B cell (primary cell): Measurements from ENCODE around the gene CCDC137. TPM values are rescaled to one million over a fixed set of nuclear protein-coding genes. Genes with fewer than 3 reads are reported as not detected.

Source experiments
- ATAC-seq: fragments of 200-7000 bp; cut with Tn5 transposase; one replicate; pipeline ENCODE4 v1.10.0; 2021; ENCODE audit warnings: low read depth, mild to moderate bottlenecking, moderate number of reproducible peaks, moderate library complexity
- CTCF ChIA-PET: fragments of 350-600 bp; sonication (Branson Sonifier 250); formaldehyde crosslinking; loops from one replicate; lab custom pipeline; 2021; ENCODE audit warnings: antibody characterized with exemption, inconsistent platforms; lab: Charles Lee
- POLR2A ChIA-PET: fragments of 350-600 bp; sonication (Branson Sonifier 250); formaldehyde crosslinking; loops from one replicate; lab custom pipeline; 2021; ENCODE audit warnings: antibody characterized with exemption; lab: Charles Lee
- DNase-seq: peaks from one replicate; pipeline ENCODE4 v3.0.0; 2013
- H2AFZ ChIP-seq: 2 replicates; pipeline ENCODE4 v1.6.1; 2012; ENCODE audit warnings: mild to moderate bottlenecking, low read depth, low read length; ENCODE audit not compliant: insufficient read depth, poor library complexity, severe bottlenecking
- H3K27ac ChIP-seq, 2 donors: 1 replicate in 1 of 2; 2 replicates in 1 of 2; pipeline ENCODE4 v1.5.1; 2012 to 2013; ENCODE audit warnings: low read length in 2 of 2, mild to moderate bottlenecking in 2 of 2, moderate library complexity in 1 of 2
- H3K27me3 ChIP-seq, 4 experiments: fragments of 200-600 bp in 1 of 4; sonication (generic) in 1 of 4; replicated peaks in 1 of 4; 1 replicate in 2 of 4; 2 replicates in 2 of 4; pipeline versions ENCODE4 v1.6.1 to v1.7.0; 2013 to 2016; ENCODE audit warnings: low read length in 3 of 4, mild to moderate bottlenecking in 2 of 4, mixed read lengths in 1 of 4, moderate library complexity in 1 of 4; ENCODE audit not compliant: insufficient read depth in 4 of 4, control insufficient read depth in 3 of 4; ENCODE audit errors: control extremely low read depth in 1 of 4
- H3K36me3 ChIP-seq, 2 experiments: replicated peaks in 1 of 2; 1 replicate in 1 of 2; 2 replicates in 1 of 2; pipeline versions ENCODE4 v1.6.1 to v1.7.1; 2013; ENCODE audit warnings: low read length in 1 of 2; ENCODE audit not compliant: insufficient read depth in 2 of 2, control insufficient read depth in 1 of 2; ENCODE audit errors: control extremely low read depth in 1 of 2, extremely low read depth in 1 of 2
- H3K4me1 ChIP-seq, 2 donors: fragments of 200-600 bp in 1 of 2; sonication (generic) in 1 of 2; 1 replicate in 1 of 2; 2 replicates in 1 of 2; pipeline versions ENCODE4 v1.5.1 to v1.6.1; 2013 to 2017; ENCODE audit warnings: low read length in 2 of 2; ENCODE audit not compliant: control insufficient read depth in 2 of 2, insufficient read depth in 2 of 2
- H3K4me2 ChIP-seq: replicated peaks from 2 replicates; pipeline ENCODE3; 2012; ENCODE audit warnings: mild to moderate bottlenecking, low read depth, low read length; ENCODE audit not compliant: poor library complexity, severe bottlenecking
- H3K4me3 ChIP-seq, 5 experiments: fragments of 200-600 bp in 1 of 5; sonication (generic) in 1 of 5; 1 replicate in 3 of 5; 2 replicates in 2 of 5; pipeline versions ENCODE4 v1.5.1 to v1.7.0; 2011 to 2016; ENCODE audit warnings: low read length in 4 of 5, mild to moderate bottlenecking in 4 of 5, low read depth in 2 of 5, control low read depth in 1 of 5, moderate library complexity in 1 of 5; ENCODE audit not compliant: insufficient read depth in 1 of 5; ENCODE audit errors: control extremely low read depth in 1 of 5, extremely low read depth in 1 of 5
- H3K79me2 ChIP-seq: fragments of 200-600 bp; sonication (generic); one replicate; pipeline ENCODE4 v1.6.0; 2016; ENCODE audit warnings: low read length; ENCODE audit not compliant: control insufficient read depth, insufficient read depth
- H3K9ac ChIP-seq: fragments of 200-600 bp; sonication (generic); 2 replicates; pipeline ENCODE4 v1.6.1; 2017; ENCODE audit warnings: mild to moderate bottlenecking, low read length, moderate library complexity
- H3K9me3 ChIP-seq, 3 donors: one replicate each; pipeline versions ENCODE4 v1.6.1 to v1.7.1; 2013; ENCODE audit warnings: low read length in 2 of 3; ENCODE audit not compliant: control insufficient read depth in 2 of 3, insufficient read depth in 1 of 3; ENCODE audit errors: control extremely low read depth in 1 of 3
- H4K20me1 ChIP-seq: 2 replicates; pipeline ENCODE4 v1.6.0; 2012; ENCODE audit warnings: mild to moderate bottlenecking, low read length; ENCODE audit not compliant: insufficient read depth, control insufficient read depth, poor library complexity, severe bottlenecking
- H3K27ac Mint-ChIP-seq: one replicate; pipeline ENCODE4 v1.8.0; 2021; ENCODE audit warnings: mixed read lengths
- H3K27me3 Mint-ChIP-seq: one replicate; pipeline ENCODE4 v1.8.0; 2021; ENCODE audit warnings: mixed read lengths
- H3K4me1 Mint-ChIP-seq: one replicate; pipeline ENCODE4 v1.8.0; 2021; ENCODE audit warnings: mixed read lengths
- H3K4me3 Mint-ChIP-seq: one replicate; pipeline ENCODE4 v1.8.0; 2021; ENCODE audit warnings: mixed read lengths
- H3K9me3 Mint-ChIP-seq: one replicate; pipeline ENCODE4 v1.8.0; 2022; ENCODE audit warnings: mixed read lengths; ENCODE audit not compliant: insufficient read depth
- EZH2 ChIP-seq: IDR thresholded peaks from 2 replicates; pipeline ENCODE4 v1.6.1; 2012; ENCODE audit warnings: borderline replicate concordance, low read depth, mild to moderate bottlenecking, moderate library complexity, low read length; ENCODE audit not compliant: insufficient read depth, poor library complexity, severe bottlenecking
- WGBS: methylation state at CpG from one replicate; pipeline ENCODE4 v1.1.5; 2013; ENCODE audit warnings: missing lambda C conversion rate; ENCODE audit not compliant: insufficient coverage; 5-methylcytosine and 5-hydroxymethylcytosine counted together
- intact Hi-C: fragments of 100-400 bp; cut with micrococcal nuclease; formaldehyde crosslinking; loops from one replicate; pipeline ENCODE4 v1.10.0; 2022
- polyA plus RNA-seq: library from polyadenylated mRNA; depleted of rRNA; stranded (reverse); fragments of >200 nt; gene quantifications from 2 replicates; pipeline ENCODE4 v1.2.3, GENCODE V29; 2012
- total RNA-seq, 2 donors: library from RNA; stranded (reverse); fragments of 120-200 nt in 1 of 2; gene quantifications; 1 replicate in 1 of 2; 2 replicates in 1 of 2; pipeline versions ENCODE4 v1.2.3 to v1.2.4, GENCODE V29; 2013 to 2022
- TF ChIP-seq, protein P1 (sequence below): fragments of 200-600 bp; IDR thresholded peaks from one replicate; pipeline ENCODE4 v1.8.0; 2022; ENCODE audit warnings: antibody characterized with exemption, mild to moderate bottlenecking

Gene CCDC137
- total and polyA plus RNA-seq, 2 donors (not counting 1 experiment from before 2014, with no cell fraction given), result 18.8 to 36.0 TPM

DNA sequence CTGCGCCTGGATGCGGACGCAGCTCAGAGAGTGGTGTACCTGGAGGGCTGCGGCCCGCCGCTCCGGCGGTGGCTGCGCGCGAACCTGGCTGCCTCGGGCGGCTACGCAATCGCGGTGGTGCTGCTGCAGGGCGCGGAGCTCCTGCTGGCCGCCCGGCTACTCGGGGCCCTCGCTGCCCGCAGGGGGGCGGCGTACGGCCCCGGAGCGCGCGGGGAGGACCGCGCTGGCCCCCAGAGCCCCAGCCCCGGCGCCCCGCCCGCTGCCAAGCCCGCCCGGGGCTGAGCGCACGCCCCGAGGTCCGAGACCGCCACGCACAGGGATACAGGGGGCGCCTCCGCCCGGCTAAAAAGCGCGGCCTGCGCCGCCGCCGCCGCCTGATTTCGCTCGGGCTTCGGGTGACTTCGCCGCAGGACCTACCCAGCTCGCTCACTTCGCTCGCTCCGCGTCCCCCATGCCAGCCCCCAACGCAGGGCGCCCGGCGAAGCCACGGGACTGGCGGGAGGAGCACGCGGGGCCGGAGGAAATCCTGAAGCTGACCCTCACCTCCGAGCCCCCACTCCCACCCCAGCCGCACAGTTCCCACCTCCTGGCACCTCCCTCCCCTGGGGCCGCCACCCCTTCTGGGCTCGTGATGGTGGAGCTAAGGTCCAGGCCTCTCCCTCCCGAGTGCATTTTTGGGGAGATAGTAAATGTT is 18.4 kb upstream of the CCDC137 start:
- H3K4me2 ChIP-seq, result no peak overlapping the region
- H3K36me3 ChIP-seq, result no peaks in the 10 kb centered on the region
- H3K27ac Mint-ChIP-seq, result no peak overlapping the region
- WGBS, result 32% methylated on average over 65 of the region's 78 CpGs
- no peak overlapping the region for H3K4me3 Mint-ChIP-seq
- H3K27ac ChIP-seq, result no peak overlapping the region
- peaks cover 18% of the 10 kb centered on the region for H3K27me3 Mint-ChIP-seq
- H3K9me3 ChIP-seq, result peaks cover 0 to 21% (median 3%) of the 10 kb centered on the region in 3 donors
- ChIA-PET CTCF (interaction anchor here (1.3 kb wide), 1 partner anchor 28 kb away, joined by 3 read pairs; no protein-coding TSS in a partner anchor), POLR2A (no interaction called here)
- H3K4me3 ChIP-seq, result no peak overlapping the region
- TF ChIP-seq EZH2, result no peak
- TF ChIP-seq, protein P1, sequence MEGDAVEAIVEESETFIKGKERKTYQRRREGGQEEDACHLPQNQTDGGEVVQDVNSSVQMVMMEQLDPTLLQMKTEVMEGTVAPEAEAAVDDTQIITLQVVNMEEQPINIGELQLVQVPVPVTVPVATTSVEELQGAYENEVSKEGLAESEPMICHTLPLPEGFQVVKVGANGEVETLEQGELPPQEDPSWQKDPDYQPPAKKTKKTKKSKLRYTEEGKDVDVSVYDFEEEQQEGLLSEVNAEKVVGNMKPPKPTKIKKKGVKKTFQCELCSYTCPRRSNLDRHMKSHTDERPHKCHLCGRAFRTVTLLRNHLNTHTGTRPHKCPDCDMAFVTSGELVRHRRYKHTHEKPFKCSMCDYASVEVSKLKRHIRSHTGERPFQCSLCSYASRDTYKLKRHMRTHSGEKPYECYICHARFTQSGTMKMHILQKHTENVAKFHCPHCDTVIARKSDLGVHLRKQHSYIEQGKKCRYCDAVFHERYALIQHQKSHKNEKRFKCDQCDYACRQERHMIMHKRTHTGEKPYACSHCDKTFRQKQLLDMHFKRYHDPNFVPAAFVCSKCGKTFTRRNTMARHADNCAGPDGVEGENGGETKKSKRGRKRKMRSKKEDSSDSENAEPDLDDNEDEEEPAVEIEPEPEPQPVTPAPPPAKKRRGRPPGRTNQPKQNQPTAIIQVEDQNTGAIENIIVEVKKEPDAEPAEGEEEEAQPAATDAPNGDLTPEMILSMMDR, result no peak
- H3K9ac ChIP-seq, result no peak overlapping the region
- H3K9me3 Mint-ChIP-seq, result no peaks in the 10 kb centered on the region
- intact Hi-C loops, result no loop called here
- peaks cover 0 to 27% (median 4%) of the 10 kb centered on the region in 4 experiments for H3K27me3 ChIP-seq
- DNase-seq (no peak), ATAC-seq (no peak)
- H3K79me2 ChIP-seq, result no peaks in the 10 kb centered on the region
- no peaks in the 10 kb centered on the region for H4K20me1 ChIP-seq
- peaks cover 3 to 7% of the 10 kb centered on the region in 2 donors for H3K4me1 ChIP-seq
- no peak overlapping the region for H2AFZ ChIP-seq
- peaks cover 7% of the 10 kb centered on the region for H3K4me1 Mint-ChIP-seq

DNA sequence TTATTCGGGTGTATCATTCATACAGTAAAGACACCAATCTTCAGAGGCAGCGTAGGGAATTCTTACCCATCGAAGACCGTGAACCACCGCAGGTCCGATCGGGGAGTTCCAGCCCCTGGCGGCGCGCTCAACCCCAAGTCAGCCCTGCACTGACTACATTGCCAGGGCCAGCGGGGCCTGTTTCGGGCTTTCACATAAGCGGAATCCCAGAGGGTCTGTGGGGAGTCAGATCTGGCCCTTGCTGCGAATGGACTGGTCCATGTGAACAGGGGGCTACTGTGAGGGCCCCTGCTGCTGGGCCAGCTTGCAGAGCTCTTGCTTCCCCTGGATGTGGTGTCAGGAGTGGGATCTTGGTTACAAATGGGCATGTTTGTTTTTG is 17.8 kb upstream of the CCDC137 start:
- Mint-ChIP-seq H3K9me3 (no peaks in the 10 kb centered on the region), H3K4me3 (no peak overlapping the region), H3K4me1 (peaks cover 12% of the 10 kb centered on the region), H3K27ac (no peak overlapping the region), H3K27me3 (peaks cover 18% of the 10 kb centered on the region)
- no peaks in the 10 kb centered on the region for H3K79me2 ChIP-seq
- no peak overlapping the region for H2AFZ ChIP-seq
- WGBS, result 80% methylated on average over 13 of the region's 14 CpGs
- H3K4me1 ChIP-seq, result peaks cover 8 to 13% of the 10 kb centered on the region in 2 donors
- H3K9me3 ChIP-seq, result peaks cover 0 to 21% (median 3%) of the 10 kb centered on the region in 3 donors
- ChIA-PET POLR2A (no interaction called here), CTCF (interaction anchor here (1.3 kb wide), 1 partner anchor 27 kb away, joined by 3 read pairs; no protein-coding TSS in a partner anchor)
- no peak overlapping the region for H3K4me3 ChIP-seq
- H3K36me3 ChIP-seq, result no peaks in the 10 kb centered on the region
- intact Hi-C loops, result no loop called here
- TF ChIP-seq, protein P1, result no peak
- no peak for TF ChIP-seq EZH2
- ATAC-seq, result no peak
- peaks cover 0 to 27% (median 4%) of the 10 kb centered on the region in 4 experiments for H3K27me3 ChIP-seq
- no peaks in the 10 kb centered on the region for H4K20me1 ChIP-seq
- no peak for DNase-seq
- H3K9ac ChIP-seq, result no peak overlapping the region
- H3K27ac ChIP-seq, result no peak overlapping the region
- H3K4me2 ChIP-seq, result no peak overlapping the region
